D721Med (cell line): ENCODE data around the gene OSBPL3.

Experiments used
- DNase-seq: peaks from one replicate; pipeline ENCODE4 v3.0.0; 2011; ENCODE audit warnings: low spot score; ENCODE audit not compliant: insufficient read length
- FAIRE-seq: peaks from 2 replicates; lab custom pipeline; 2011; peaks lifted over from hg19 to GRCh38; lab: Jason Lieb, UNC
- CTCF ChIP-seq: IDR thresholded peaks from 2 replicates; pipeline ENCODE4 v1.5.1; 2012; ENCODE audit warnings: mild to moderate bottlenecking, control low read depth; ENCODE audit not compliant: insufficient read depth; ENCODE audit errors: missing control alignments

OSBPL3 gene

GRCh38 chr7:24920451-24921361, 59.3 kb downstream of the OSBPL3 start:
- DNase-seq (no peak), FAIRE-seq (no peak)
- TF ChIP-seq CTCF: no peak

GRCh38 chr7:24917510-24918239, 62.3 kb downstream of the OSBPL3 start:
- no peak for TF ChIP-seq CTCF
- DNase-seq (no peak), FAIRE-seq (no peak)

GRCh38 chr7:24916463-24917040, 63.4 kb downstream of the OSBPL3 start:
- no peak for FAIRE-seq
- no peak for DNase-seq
- no peak for TF ChIP-seq CTCF

- TF ChIP-seq CTCF: no peak
- no peak for FAIRE-seq
- no peak for DNase-seq
Observed at GRCh38 chr7:24914465-24914859, 65.5 kb downstream of the OSBPL3 start.

GRCh38 chr7:24913801-24914464, 66.0 kb downstream of the OSBPL3 start:
- FAIRE-seq (no peak), DNase-seq (no peak)

GRCh38 chr7:24912874-24913514, 67.0 kb downstream of the OSBPL3 start:
- TF ChIP-seq CTCF: no peak
- DNase-seq: no peak
- no peak for FAIRE-seq

More at GRCh38 chr7:24913801-24914464, 66.0 kb downstream of the OSBPL3 start:
- no peak for TF ChIP-seq CTCF
